ENCODE results near the gene KAZALD1.

The KAZALD1 gene, protein sequence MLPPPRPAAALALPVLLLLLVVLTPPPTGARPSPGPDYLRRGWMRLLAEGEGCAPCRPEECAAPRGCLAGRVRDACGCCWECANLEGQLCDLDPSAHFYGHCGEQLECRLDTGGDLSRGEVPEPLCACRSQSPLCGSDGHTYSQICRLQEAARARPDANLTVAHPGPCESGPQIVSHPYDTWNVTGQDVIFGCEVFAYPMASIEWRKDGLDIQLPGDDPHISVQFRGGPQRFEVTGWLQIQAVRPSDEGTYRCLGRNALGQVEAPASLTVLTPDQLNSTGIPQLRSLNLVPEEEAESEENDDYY
- total RNA-seq = 0 to 0.15 (median 0.06) reads per million in 4 donors

DNA sequence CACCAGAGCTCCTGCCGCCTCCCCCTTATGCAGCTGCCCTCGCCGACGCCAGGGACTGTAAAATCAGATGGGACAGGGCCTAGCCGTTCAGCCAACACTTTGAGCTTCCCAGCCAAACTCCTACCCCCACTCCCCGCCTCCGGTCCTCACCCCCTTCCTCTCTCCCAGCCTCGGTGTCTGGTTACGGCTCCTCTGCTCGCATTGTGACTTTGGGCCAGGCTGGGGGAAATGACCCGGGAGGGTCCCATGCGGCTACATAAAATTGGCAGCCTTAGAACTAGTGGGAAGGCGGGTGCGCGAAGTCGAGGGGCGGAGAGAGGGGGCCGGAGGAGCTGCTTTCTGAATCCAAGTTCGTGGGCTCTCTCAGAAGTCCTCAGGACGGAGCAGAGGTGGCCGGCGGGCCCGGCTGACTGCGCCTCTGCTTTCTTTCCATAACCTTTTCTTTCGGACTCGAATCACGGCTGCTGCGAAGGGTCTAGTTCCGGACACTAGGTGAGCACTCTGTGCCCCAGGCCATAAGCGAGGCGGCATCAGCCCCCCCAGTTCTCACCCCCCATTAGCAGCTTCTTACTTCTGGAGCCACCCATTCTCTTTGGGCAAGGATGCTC, at the start of gene KAZALD1:
Gene KAZALD1 (plus strand): TSS at position 366 of the 608 bp plus-strand sequence. CDS start 604 bp downstream, outside the sequence.
- DNase-seq = no peak

DNA sequence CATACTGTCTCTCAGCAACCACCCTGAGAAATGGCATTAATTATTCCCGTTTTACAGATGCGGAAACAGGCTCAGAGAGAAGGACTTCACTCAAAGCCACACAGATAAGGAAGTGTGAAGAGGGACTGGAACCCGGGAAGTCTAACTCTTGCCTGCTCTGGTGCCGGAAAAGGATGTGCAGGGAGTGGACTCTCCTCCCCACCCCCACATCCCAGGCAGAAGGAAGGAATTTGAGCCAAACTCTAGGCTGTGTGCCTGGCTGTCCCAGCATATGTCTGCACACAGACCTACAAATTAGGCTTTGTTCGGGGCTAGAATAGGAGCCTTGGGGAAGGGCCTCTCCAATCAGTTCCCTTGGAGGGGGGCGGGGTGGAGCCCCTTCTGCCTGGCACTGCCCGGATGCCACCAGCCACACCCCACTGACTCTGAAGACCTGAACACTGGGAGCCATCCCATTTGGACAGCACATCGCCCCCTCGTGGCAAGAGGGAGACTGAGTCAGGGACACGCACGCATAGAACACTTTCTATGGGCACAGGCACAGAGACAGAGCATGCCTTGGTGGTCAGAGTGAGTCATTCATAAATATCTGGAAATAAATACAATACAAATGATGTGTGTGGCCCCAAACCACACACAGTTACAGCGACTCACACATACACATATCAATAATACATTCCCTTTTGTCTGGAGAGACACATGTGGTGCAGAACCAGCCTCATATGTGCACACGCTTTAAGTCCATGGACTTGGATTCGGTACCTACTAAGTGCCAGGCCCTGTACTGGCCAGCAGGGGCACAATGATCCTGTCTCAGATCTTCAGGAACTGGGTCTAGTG, 49.0 kb upstream of the KAZALD1 start:
- DNase-seq = peak; percentile 47 to 79 (median 61)

DNA sequence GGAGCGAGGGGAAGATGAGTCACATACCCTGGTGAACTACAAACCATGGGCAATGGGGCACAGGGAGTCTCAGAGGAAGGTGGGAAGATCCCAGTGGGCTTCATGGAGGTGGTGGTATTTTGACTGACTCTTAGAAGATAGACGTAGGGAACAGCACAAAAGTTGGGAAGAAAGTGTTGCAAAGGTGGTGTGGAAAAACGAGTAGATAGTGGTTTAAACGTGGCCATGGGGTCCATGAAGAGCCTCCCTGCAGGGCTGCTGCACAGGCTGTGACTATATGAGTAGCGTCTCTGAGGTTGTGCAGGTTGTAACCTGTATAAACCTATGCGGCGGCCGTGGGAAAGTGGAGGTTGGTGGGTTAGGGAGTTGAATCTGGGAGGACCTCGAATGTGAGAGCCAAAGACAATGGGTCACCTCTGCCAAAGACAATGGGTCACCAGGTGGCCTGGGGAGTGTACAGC, 48.4 kb upstream of the KAZALD1 start:
- no peak for DNase-seq

DNA sequence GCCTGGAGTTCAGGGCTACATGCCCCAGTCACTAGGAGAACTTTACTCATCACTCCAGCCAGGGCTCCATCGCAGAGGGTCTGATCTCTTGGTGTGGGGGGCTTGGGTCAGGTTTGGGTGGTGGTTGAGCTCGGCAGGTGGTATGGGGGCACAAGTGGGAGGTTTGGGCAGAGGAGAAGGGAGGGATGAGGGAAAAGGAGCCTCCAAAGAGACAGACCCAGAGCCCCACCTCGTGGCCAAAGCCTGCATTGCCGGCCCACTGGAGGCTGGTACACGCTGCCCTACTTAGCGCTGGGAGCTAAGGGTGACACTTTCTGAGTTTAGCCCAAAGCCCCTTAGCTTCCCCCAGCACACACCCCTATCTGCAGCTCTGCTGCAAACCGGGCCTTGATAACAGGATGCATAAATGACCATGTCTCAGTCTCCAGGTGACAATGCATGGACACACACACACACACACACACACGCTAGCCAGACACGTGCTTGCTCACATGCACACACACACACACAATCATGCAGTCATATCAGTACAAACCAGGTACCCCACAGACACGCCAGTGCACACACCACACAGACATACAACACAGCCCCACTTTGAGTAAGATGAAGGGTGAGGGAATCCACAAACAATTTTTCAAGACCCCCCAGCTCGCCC, 47.4 kb upstream of the KAZALD1 start:
- peak; percentile 40 to 73 (median 59) for DNase-seq

DNA sequence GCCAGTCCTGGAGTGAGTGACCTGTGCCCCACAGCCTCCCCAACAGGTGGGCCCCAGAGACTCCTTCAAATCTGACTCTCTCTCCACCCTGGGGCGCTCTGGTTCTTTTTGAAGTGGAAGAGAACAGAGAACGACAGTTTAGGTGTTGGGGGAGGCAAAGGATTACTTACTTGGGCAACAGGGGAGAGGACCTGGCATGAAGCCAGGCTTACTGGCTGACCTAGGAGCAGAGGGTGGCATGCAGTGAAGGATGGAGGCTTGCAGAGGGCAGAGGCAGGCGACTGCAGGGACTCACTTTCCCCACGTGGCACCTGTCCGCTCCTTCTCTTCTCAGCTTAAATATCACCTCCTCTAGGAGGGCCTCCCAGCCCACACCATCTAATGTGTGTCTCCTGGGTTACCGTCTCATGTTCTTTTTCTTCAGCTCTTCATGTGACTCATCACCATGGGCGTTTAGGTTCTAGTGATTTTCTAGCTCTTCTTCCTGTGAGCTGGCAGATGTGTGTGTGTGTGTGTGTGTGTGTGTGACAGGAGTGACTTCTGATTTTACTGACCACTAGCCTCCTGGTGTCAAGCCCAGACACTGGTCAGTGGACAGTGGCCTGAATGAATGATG, 46.7 kb upstream of the KAZALD1 start:
- no peak for DNase-seq

DNA sequence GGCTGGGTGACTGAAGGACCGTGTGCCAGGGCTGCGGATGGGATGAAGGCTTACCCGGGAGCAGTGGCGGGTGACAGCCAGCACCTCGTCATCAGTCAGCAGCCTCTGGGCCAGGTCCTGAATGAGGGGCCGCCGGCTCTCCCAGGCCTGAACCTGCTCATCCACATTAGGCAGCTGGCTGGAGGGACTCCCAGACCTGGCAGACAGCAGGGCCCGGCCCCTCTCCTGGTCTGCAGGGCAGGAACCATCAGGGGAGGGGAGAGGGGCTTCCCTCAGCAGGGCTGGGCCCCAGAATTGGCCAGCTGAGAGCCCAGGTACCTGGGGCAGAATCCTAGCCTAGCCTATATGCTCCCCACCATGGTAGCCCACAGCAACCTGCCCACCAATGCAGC, 46.2 kb upstream of the KAZALD1 start:
- DNase-seq = no peak

DNA sequence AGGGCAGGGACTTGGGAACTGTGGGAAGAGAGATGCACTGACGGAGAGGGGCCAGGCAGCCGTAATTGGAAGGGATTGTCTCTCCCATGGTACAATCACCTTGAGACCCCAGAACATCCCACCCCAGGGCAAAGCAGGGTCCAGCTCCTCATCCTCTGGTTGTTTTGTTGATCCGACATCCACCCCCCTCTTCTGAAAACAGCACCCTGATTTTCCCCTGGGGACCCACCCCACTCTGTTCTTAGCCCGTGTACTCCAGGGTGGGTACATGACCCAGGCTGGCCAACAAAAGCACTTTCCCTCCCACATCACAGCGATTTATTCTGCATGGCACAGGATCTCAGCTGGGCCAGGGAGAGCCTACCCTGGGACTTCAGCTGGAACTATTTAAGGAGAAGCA, 45.0 kb upstream of the KAZALD1 start:
- DNase-seq = no peak

DNA sequence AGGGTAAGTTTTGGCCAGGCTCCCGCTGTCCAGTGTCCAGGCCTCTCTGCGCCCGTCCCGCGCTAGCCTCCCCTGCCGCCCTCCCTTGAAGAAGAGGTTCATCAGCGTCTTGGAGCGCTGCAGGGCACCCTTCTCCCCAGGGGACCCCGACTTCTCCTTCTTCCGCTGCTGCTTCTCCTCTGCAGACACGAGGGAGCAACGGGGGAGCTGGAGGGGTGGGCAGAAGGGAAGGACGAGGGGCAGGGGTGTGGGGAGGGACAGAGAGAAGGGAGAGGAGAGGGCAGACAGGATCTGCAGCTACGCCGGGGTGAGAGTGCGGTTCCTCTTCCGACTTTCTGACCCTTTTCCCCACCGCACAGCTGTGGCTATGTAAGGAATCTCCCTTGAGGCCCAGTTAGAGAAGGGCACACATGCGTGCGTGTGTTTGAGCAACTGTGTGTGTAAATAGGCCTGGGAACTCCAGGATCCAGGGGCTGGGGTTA, 43.6 kb upstream of the KAZALD1 start:
- no peak for DNase-seq

DNA sequence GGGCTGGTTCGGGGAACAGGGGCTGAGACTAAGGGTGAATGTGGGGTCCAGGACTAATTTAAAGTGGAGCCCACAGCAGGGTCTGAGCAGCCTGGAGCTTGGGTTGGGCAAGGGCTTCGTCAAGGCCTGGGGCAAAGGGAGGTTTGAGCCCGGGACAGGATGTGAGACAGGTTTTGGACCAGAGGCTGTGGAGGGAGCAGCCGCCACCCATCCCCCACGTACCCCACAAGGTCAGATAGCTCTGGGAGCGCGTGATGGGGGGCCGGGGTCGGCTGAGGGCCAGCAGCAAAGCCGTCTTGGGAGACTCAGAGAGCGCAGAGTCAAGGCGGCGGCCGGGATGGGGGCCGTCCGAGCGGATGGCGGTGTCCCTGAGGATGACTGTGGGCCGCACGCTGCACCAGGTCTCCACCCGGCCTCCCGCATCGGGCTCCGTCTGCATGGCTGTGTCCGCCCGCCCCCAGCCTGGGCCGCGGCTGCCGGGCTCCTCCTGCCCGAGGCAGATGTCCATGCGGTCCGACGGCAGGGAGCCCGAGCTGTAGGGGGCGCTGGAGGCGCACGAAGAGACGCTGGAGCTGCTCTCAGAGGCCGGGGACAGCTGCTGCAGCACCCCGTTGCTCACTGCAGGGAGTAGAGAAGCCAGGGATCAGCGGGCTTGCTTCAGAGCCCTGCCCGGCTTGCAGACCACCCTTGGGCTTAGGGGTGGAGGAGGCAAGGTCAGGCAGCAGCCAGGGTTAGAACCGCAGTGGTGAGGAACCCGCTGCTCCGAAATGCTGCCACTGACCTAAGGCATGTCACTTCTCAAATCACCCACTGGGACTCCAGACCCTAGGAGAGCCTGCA, 43.0 kb upstream of the KAZALD1 start:
- peak in 4 of 5 donors; percentile 48 to 73 (median 55) for DNase-seq

DNA sequence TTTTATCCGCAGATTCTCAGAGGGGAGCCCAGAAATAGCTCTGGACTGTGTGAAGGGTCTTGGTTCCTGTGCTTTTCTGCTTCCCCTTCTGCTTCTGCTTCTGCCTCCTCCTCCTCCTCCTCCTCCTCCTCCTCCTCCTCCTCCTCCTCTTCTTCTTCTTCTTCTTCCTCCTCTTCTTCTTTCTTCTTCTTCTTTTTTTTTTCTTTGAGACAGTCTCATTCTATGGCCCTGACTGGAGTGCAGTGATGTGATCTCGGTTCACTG, 42.4 kb upstream of the KAZALD1 start:
- no peak for DNase-seq

DNA sequence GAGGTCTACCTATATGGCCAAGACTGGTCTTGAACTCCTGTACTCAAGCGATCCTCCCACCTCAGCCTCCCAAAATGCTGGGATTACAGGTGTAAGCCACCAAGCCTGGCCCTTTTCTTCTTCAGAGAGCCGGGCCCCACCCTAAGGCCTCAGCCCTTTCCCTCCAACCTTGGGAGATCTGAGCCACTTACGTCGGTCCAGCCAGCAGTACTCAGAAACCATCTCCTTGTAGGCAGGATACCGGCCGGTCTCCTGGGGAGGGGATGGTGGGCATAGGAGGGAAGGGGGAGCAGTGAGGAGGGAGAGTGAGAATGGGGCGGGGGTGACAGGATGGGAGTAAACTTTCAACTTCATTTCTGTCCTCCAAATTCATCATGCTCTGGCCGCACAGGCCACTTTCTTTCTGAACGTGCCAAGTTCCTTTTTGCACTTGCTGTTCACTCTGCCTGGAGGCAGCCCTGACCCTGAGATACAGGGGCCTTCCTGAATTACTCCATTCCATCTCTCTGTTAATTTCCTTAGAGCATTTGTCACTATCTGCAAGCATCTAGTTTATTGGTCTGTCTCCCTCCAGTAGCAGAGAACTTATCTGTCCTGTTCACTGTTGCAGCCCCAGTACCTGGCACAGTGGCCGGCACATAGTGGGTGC, 41.2 kb upstream of the KAZALD1 start:
- DNase-seq = no peak

DNA sequence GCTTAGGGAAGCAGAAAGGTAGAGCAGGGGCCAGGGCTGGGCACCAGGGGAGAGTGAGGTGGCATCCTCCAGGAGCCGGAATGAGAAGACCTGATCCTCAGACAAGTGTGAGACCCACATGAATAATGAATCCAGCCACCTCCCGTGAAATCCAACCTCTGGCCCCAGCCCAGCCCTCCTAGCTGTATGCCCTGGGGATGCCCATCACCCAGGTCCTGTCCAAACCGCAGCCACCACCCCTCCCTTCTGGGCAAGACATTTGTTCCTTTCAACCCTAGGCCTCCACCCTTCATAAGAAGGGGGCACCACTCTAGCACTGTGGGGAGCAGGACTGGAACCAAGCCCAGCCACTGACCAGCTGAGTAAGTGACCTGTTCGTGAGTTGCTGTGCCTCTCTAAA, 40.5 kb upstream of the KAZALD1 start:
- no peak for DNase-seq

DNA sequence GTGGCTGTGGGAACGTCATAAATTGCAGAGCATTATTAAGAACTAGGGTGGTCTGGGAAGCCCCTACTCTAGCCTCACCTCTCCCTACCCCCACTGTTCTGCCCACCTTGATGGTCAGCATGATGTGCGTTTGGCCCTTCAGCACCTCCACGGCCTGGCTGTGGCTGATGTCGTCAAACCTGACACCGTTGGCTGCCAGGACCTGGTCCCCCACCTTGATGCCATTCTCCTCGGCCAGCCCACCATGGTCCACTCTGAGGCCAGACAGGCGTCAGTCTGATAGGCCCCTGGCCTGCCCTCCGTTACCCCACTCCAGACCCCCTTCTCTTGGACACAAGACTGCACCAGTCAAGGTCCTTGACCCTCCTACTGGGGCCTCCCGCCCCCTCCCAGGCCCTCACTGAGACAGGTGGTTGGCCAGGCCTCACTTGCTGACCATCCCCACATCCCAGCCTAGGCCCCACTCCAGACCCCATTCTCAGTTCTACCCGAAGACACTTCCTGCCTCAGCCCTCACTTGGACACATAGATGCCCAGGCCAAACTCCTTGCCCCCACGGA, 40.0 kb upstream of the KAZALD1 start:
- no peak for DNase-seq

DNA sequence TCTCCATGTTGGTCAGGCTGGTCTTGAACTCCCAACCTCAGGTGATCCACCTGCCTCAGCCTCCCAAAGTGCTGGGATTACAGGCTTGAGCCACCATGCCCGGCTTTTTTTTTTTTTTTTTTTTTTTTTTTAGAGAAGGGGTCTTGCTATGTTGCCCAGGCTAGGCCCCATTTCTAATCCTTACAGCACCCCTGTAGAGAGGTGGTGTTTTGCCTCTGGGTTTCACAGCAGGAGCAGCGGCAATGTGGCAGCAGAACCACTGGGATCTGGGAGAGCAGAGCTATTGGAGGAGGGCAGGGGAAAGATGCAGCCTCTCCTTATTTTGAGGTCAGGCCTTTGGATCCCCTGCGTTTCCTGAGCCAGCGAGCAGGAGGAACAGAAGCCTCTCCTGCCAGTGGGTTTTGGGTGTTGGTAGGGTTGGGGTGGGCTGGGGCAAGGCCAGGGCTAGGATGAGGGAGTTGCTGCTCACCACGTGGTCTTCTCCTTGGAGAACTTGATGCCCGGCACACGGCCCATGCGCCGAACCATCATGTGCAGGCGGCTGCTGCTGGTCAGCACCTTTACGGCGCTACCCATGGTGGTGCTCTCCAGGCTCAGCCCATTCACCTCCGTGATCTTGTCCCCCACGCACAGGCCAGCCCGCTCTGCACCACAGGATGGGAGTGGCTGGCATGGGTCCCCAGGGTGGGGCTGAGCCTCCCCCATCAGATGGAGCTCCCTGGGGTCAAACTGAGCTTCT, 38.7 kb upstream of the KAZALD1 start:
- DNase-seq = no peak

DNA sequence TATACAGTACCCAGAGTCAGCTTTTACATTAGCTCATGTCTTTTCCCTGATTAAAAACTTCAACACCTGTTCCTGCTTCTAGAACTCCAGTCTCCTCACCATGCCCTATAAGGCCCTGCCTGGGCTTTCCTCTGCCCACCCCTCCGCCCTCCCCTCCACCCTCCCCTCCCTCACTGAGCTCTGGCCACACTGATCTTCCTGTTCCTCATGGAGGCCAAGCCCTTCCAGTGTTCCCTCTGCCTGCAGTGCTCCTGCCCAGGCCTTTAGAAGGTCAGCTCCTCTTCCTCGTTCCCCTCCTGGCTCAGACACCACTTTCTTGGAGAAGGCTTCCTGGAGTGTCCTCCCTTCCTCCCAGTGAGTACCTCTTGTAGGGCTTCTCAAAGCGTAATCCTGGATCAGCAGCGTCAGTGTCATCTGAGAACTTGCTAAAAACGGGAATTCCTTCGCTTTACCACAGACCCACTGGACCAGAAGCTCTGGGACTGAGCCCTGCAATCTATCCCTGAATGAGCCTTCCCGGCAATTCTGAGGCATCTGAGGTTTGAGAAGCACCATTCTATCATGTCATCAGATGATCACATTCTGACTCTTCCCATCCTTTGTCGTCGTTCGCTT, 34.6 kb upstream of the KAZALD1 start:
- DNase-seq = no peak

DNA sequence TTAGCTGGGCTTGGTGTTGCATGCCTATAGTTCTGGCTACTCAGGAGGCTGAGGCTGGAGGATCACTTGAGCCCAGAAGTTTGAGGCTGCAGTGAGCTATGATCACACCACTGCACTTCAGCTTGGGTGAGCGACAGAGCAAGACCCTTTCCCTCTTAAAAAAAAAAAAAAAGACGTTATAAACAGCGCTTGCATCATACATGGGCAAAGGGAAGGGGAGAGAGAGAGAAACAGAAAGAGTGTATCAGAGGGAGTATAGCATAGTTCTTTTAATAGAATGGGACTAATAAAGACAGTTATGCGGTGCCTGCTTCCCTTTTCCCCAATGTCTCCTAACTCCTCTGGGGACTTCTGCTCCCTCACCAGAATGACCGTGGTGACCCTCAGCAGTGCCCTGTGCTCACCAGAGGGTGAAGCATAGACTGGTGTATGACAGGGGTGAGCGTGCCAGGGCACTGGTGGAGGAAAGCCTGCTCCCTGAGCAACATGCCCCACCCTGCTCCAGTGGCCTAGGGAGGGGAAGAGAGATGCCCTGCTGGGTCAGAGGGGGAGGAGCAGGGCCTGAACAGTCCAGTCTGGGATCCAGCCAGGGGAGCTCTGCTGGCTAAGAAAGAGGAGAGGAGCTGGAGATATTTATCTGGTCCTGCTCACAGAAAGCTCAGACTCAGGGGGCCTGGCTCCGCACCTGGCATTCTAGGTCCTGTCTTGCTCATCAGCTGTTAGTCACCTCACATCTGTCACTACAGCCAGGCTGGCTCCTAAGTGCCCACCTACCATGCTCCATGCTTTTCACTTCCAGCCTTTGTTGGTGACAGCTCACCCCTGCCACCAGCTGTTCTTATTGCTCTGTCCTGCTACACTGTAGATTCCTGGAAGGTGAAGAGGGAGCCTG, 33.1 kb upstream of the KAZALD1 start:
- DNase-seq = no peak

DNA sequence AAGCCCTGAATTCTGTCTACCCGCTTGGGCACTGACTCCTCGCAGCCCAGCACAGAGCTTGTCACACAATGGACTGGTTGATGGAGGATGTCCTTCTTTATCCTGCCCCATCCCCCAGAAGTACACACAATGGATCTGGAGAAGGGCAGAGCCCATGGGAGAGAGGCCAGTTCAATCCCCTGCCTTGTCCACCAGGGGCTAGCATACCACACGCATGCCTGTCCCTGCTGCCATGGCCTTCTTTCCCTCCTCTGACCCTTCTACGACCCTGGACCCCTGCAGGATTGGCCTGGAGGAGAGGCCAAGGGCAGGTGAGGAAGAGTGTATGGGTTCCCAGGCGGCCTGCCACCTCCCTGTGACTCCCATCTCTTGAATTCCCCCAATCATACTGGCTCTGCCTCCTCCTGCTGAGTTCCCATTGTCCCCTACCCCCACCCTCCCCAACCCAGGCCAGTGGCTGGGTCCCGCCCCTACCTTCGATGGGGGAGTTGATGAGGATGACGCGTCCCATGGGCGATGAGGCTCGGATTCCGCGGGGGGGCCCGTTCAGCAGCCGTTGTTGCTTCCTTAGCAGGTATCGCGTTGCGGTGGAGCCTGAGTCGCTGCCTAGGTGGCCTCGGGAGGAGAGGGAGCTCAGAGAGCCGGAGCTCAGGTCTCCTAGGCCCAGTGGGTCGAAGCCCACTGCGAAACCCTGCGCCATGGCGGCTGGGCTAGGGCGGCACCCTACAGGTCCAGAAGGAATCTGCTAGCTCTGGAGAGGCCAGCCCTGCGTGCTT, 32.1 kb upstream of the KAZALD1 start:
- no peak for DNase-seq
